HepG2 (cell line): ENCODE data around the gene GALK2. TPM values are rescaled to one million over a fixed set of nuclear protein-coding genes. Genes with fewer than 3 reads are reported as not detected.

Source experiments
- ATAC-seq: fragments of 200-7000 bp; cut with Tn5 transposase; 3 replicates; pipeline ENCODE4 v1.9.1; 2020; ENCODE audit warnings: mild to moderate bottlenecking, moderate library complexity
- BruUV-seq: library from RNA; stranded (reverse); fragments of 400-500 nt; replicated peaks from 2 replicates; lab custom pipeline; 2021; lab: Mats Ljungman, UMichigan
- CTCF ChIA-PET: fragments of 300-600 bp; formaldehyde crosslinking; extraction: SDS; loops from one replicate; lab custom pipeline; 2021; ENCODE audit warnings: low total read pairs, inconsistent platforms, low intra/inter-chr PET ratio; lab: Yijun Ruan, JAX
- POLR2A ChIA-PET: fragments of 350-600 bp; sonication (Branson Sonifier 250); formaldehyde crosslinking; loops from one replicate; lab custom pipeline; 2020; ENCODE audit warnings: antibody characterized with exemption, inconsistent platforms; lab: Yijun Ruan, JAX
- DNase-seq: peaks from one replicate; pipeline ENCODE4 v3.0.0-alpha.2; 2015; ENCODE audit warnings: low spot score
- FAIRE-seq: peaks from 3 replicates; lab custom pipeline; 2011; peaks lifted over from hg19 to GRCh38; lab: Jason Lieb, UNC
- H2AFZ ChIP-seq: one replicate; pipeline ENCODE4 v1.6.1; 2011; ENCODE audit warnings: low read length, inconsistent platforms
- H3K27ac ChIP-seq: fragments of 300-600 bp; 3 replicates; pipeline ENCODE4 v1.8.0; 2011; ENCODE audit warnings: mixed run types, mild to moderate bottlenecking, mixed read lengths, low read length, inconsistent platforms; ENCODE audit not compliant: insufficient read depth; ENCODE audit errors: extremely low read length
- H3K27me3 ChIP-seq, 2 experiments: fragments of 200-600 bp in 1 of 2; 2 replicates in 1 of 2; 3 replicates in 1 of 2; pipeline versions ENCODE4 v1.6.0 to v1.8.0; 2011; ENCODE audit warnings: low read length in 2 of 2, mild to moderate bottlenecking in 2 of 2, moderate library complexity in 2 of 2, inconsistent platforms in 1 of 2; ENCODE audit not compliant: insufficient read depth in 2 of 2, control insufficient read depth in 1 of 2
- H3K36me3 ChIP-seq, 2 experiments: fragments of 200-600 bp in 1 of 2; replicated peaks in 1 of 2; 2 replicates in 1 of 2; 3 replicates in 1 of 2; pipeline versions ENCODE4 v1.5.1 to v1.8.0; 2011; ENCODE audit warnings: low read length in 2 of 2, inconsistent platforms in 1 of 2; ENCODE audit not compliant: insufficient read depth in 2 of 2, control insufficient read depth in 1 of 2
- H3K4me1 ChIP-seq: 2 replicates; pipeline ENCODE4 v1.5.1; 2012; ENCODE audit warnings: low read length, inconsistent platforms; ENCODE audit not compliant: insufficient read depth
- H3K4me2 ChIP-seq: 2 replicates; pipeline ENCODE4 v1.6.0; 2011; ENCODE audit warnings: low read depth, low read length, inconsistent platforms
- H3K4me3 ChIP-seq, 3 experiments: fragments of 200-600 bp in 1 of 3; sonication (generic), shearing (Covaris generic) in 1 of 3; replicated peaks in 1 of 3; 2 replicates each; pipeline ENCODE4 v1.5.1; 2011 to 2016; ENCODE audit warnings: low read length in 3 of 3, inconsistent platforms in 2 of 3, low read depth in 2 of 3, mild to moderate bottlenecking in 2 of 3, control low read depth in 1 of 3, mixed read lengths in 1 of 3; ENCODE audit not compliant: insufficient read depth in 1 of 3
- H3K79me2 ChIP-seq: one replicate; pipeline ENCODE4 v1.6.1; 2011; ENCODE audit warnings: low read length, inconsistent platforms; ENCODE audit not compliant: insufficient read depth
- H3K9ac ChIP-seq: 2 replicates; pipeline ENCODE4 v1.6.0; 2011; ENCODE audit warnings: mild to moderate bottlenecking, low read depth, low read length, inconsistent platforms; ENCODE audit not compliant: insufficient read depth
- H3K9me3 ChIP-seq: 2 replicates; pipeline ENCODE4 v1.5.1; 2012; ENCODE audit warnings: mild to moderate bottlenecking, low read length
- H4K20me1 ChIP-seq: 2 replicates; pipeline ENCODE4 v1.6.0; 2011; ENCODE audit warnings: inconsistent platforms, mild to moderate bottlenecking, low read length, moderate library complexity; ENCODE audit not compliant: insufficient read depth
- CEBPZ ChIP-seq: IDR thresholded peaks from 2 replicates; pipeline ENCODE4 v1.6.1; 2012; ENCODE audit warnings: low read length, improper control_type of control experiment
- GPN1 ChIP-seq: sonication (generic); formaldehyde crosslinking; IDR thresholded peaks from 2 replicates; pipeline ENCODE4 v1.5.1; 2020; ENCODE audit warnings: missing genetic modification reagents, borderline replicate concordance
- MAFF ChIP-seq: IDR thresholded peaks from 2 replicates; pipeline ENCODE4 v1.6.1; 2011; ENCODE audit warnings: low read depth, low read length, improper control_type of control experiment
- MAFK ChIP-seq, 2 experiments: IDR thresholded peaks in 1 of 2; conservative IDR thresholded peaks in 1 of 2; 2 replicates each; pipeline ENCODE4 v1.6.1; 2011; ENCODE audit warnings: improper control_type of control experiment in 2 of 2, low read length in 2 of 2
- REPIN1 ChIP-seq: sonication (generic); formaldehyde crosslinking; IDR thresholded peaks from 2 replicates; pipeline ENCODE4 v1.8.0; 2022; ENCODE audit warnings: missing genetic modification reagents, low read depth, mild to moderate bottlenecking, borderline replicate concordance
- WGBS: methylation state at CpG from one replicate; pipeline ENCODE4 v1.1.6; 2017; ENCODE audit warnings: low lambda C conversion rate; 5-methylcytosine and 5-hydroxymethylcytosine counted together
- in situ Hi-C: cut with HindIII; loops from 2 replicates; pipeline ENCODE4 v1.10.0; 2017; ENCODE audit warnings: low pct_unique_long_range_greater_than_20kb; ENCODE audit not compliant: extremely low pct_ligation_motif_present
- intact Hi-C: fragments of 100-400 bp; cut with micrococcal nuclease; formaldehyde crosslinking; loops from one replicate; pipeline ENCODE4 v1.10.0; 2022; ENCODE audit not compliant: unreplicated experiment
- polyA plus RNA-seq, 8 experiments: library from polyadenylated mRNA; depleted of rRNA in 3 of 8; stranded (reverse) in 7 of 8; unstranded in 1 of 8; fragments of >200 nt; fragmentation: Illumina TruSeq in 4 of 8; extraction: Trizol in 4 of 8; gene quantifications; 2 replicates each; pipeline versions ENCODE4 v1.2.1 to v1.2.3, GENCODE V29; 2011 to 2016; ENCODE audit warnings: low read depth in 4 of 8, missing spikeins in 1 of 8, mixed read lengths in 1 of 8; ENCODE audit not compliant: insufficient read depth in 1 of 8
- total RNA-seq, 5 experiments: library from RNA; depleted of rRNA; stranded (reverse); fragments of >200 nt; fragmentation: Illumina TruSeq; extraction: Trizol; gene quantifications; 2 replicates each; pipeline ENCODE4 v1.2.3, GENCODE V29; 2016; ENCODE audit warnings: low read depth in 1 of 5
- TF ChIP-seq, protein P1 (sequence below): sonication (generic); formaldehyde crosslinking; conservative IDR thresholded peaks from 2 replicates; pipeline ENCODE4 v1.5.0; 2020; ENCODE audit warnings: missing genetic modification reagents

GALK2 gene
- total and polyA plus RNA-seq, 2 of the 13 experiments (the other 11 are each of a cell fraction or from before 2014, with no cell fraction given), result 17.6 to 32.8 TPM

DNA sequence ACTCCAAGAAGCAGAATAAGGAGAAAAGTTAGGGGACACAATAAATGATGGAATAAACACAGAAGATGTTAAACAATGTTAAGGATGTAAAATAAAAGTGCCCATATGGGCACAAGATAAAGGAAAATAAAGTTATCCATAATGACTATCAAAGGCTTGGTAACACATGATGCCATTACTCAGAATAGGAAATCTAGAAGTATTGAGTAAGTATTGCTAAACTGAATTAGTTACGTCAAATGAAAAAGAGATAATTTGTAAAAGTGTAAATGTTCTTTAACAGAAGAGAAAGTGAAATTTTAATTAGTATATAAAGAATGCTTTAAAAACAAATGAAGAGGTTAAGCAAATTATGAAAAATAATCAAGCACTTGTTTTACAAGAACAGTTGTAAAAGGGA is 21.3 kb upstream of the GALK2 start (continued):
- TF ChIP-seq, protein P1, sequence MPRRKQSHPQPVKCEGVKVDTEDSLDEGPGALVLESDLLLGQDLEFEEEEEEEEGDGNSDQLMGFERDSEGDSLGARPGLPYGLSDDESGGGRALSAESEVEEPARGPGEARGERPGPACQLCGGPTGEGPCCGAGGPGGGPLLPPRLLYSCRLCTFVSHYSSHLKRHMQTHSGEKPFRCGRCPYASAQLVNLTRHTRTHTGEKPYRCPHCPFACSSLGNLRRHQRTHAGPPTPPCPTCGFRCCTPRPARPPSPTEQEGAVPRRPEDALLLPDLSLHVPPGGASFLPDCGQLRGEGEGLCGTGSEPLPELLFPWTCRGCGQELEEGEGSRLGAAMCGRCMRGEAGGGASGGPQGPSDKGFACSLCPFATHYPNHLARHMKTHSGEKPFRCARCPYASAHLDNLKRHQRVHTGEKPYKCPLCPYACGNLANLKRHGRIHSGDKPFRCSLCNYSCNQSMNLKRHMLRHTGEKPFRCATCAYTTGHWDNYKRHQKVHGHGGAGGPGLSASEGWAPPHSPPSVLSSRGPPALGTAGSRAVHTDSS (CRISPR knock-in tag), result no peak
- TF ChIP-seq GPN1 (CRISPR knock-in tag) (no peak), REPIN1 (CRISPR knock-in tag) (no peak)

GRCh38 chr15:49151831-49152230 is 18.2 kb upstream of the GALK2 start:
- Histone ChIP-seq H3K27me3 (no peaks in the 10 kb centered on the region; a peak in 1 of 5 replicates), H3K4me2 (no peak overlapping the region), H3K9ac (no peak overlapping the region), H2AFZ (no peak overlapping the region), H3K4me3 (no peak overlapping the region), H3K36me3 (no peaks in the 10 kb centered on the region; a peak in 1 of 5 replicates), H3K9me3 (no peaks in the 10 kb centered on the region), H4K20me1 (peaks cover 38% of the 10 kb centered on the region), H3K4me1 (peaks cover 18% of the 10 kb centered on the region), H3K79me2 (peaks cover 87% of the 10 kb centered on the region), H3K27ac (no peak overlapping the region)
- WGBS, result 93% methylated on average over 3 of the region's 3 CpGs
- TF ChIP-seq MAFK (conservative IDR thresholded peaks at IDR 0.05 in 1 of 2, IDR thresholded peaks at IDR 0.05 in 1 of 2; ENCODE audit: low read length in 2 of 2) (peak; percentile 28 to 61; a peak in 3 of 4 replicates), MAFF (peak; percentile 14; the same call in 1 of the 2 replicates), CEBPZ (no peak)
- DNase-seq, result no peak
- no peak for ATAC-seq
- FAIRE-seq, result no peak
- CTCF ChIA-PET, result no interaction called here
- intact Hi-C loops, result no loop called here
- POLR2A ChIA-PET, result interaction anchor here (1.6 kb wide), 1 partner anchor 18 kb away, joined by 5 read pairs; the partner anchor contains the start of gene GALK2
- no TSS peak for BruUV-seq
- in situ Hi-C loops, result no loop called here
